ENCODE measurements around the gene ZNF23. TPM values are rescaled to one million over a fixed set of nuclear protein-coding genes. Genes with fewer than 3 reads are reported as not detected.

The ZNF23 gene
- total RNA-seq, 3 donors from 2014 or later (not counting 1 experiment from before 2014, with no cell fraction given) = 7.2 to 8.9 (median 7.8) TPM

- peaks cover 0 to 5% of the 10 kb centered on the region in 2 donors for H3K4me1 Mint-ChIP-seq
- H3K27me3 Mint-ChIP-seq (ENCODE audit: low read depth in 2 of 2) = peaks cover 34 to 37% of the 10 kb centered on the region in 2 donors
- H3K9me3 Mint-ChIP-seq = no peaks in the 10 kb centered on the region
- no peak overlapping the region for H3K27ac ChIP-seq (ENCODE audit: low read length)
- no peaks in the 10 kb centered on the region for H3K9me3 ChIP-seq (ENCODE audit: control insufficient read depth, insufficient read depth, low read length)
- H3K27ac Mint-ChIP-seq = no peak overlapping the region
- no peak for ATAC-seq
- no peaks in the 10 kb centered on the region for H3K4me1 ChIP-seq (ENCODE audit: control insufficient read depth, insufficient read depth, low read length)
- WGBS (ENCODE audit: insufficient coverage) = 52% methylated on average over 5 of the region's 5 CpGs
- no peaks in the 10 kb centered on the region for H3K27me3 ChIP-seq (ENCODE audit: control insufficient read depth, insufficient read depth, low read length)
- H3K4me3 ChIP-seq (ENCODE audit: low read length) = no peak overlapping the region
- no peaks in the 10 kb centered on the region for H3K36me3 Mint-ChIP-seq
- no peaks in the 10 kb centered on the region for H3K36me3 ChIP-seq (ENCODE audit: control insufficient read depth, insufficient read depth, low read length)
- TF ChIP-seq CTCF (IDR thresholded peaks at IDR 0.05) = no peak
- DNase-seq = no peak
- no peak overlapping the region for H3K4me3 Mint-ChIP-seq
- intact Hi-C loops (cut with micrococcal nuclease) = no loop called here
These were observed 55.7 kb downstream of the ZNF23 start for GRCh38 chr16:71406316-71406715.

- intact Hi-C loops (cut with micrococcal nuclease) = no loop called here
- 84% methylated on average over 4 of the region's 4 CpGs for WGBS (ENCODE audit: insufficient coverage)
- H3K9me3 Mint-ChIP-seq = no peaks in the 10 kb centered on the region
- H3K27me3 Mint-ChIP-seq (ENCODE audit: low read depth in 2 of 2) = peaks cover 26 to 42% of the 10 kb centered on the region in 2 donors
- no peak for TF ChIP-seq CTCF (IDR thresholded peaks at IDR 0.05)
- H3K27ac Mint-ChIP-seq = no peak overlapping the region
- H3K9me3 ChIP-seq (ENCODE audit: control insufficient read depth, insufficient read depth, low read length) = no peaks in the 10 kb centered on the region
- no peak overlapping the region for H3K4me3 Mint-ChIP-seq
- no peak overlapping the region for H3K27ac ChIP-seq (ENCODE audit: low read length)
- no peaks in the 10 kb centered on the region for H3K36me3 Mint-ChIP-seq
- H3K4me1 ChIP-seq (ENCODE audit: control insufficient read depth, insufficient read depth, low read length) = no peaks in the 10 kb centered on the region
- H3K4me3 ChIP-seq (ENCODE audit: low read length) = no peak overlapping the region
- no peaks in the 10 kb centered on the region for H3K36me3 ChIP-seq (ENCODE audit: control insufficient read depth, insufficient read depth, low read length)
- H3K4me1 Mint-ChIP-seq = peaks cover 0 to 5% of the 10 kb centered on the region in 2 donors
- DNase-seq (no peak), ATAC-seq (no peak)
- H3K27me3 ChIP-seq (ENCODE audit: control insufficient read depth, insufficient read depth, low read length) = no peaks in the 10 kb centered on the region
These were observed 57.7 kb downstream of the ZNF23 start for GRCh38 chr16:71404364-71404763.

GRCh38 chr16:71402674-71403073 lies 59.4 kb downstream of the ZNF23 start:
- no peak for TF ChIP-seq CTCF (IDR thresholded peaks at IDR 0.05)
- Mint-ChIP-seq H3K4me3 (no peak overlapping the region), H3K9me3 (no peaks in the 10 kb centered on the region), H3K27me3 (ENCODE audit: low read depth in 2 of 2) (peaks cover 14 to 34% of the 10 kb centered on the region in 2 donors), H3K27ac (no peak overlapping the region), H3K4me1 (peaks cover 0 to 5% of the 10 kb centered on the region in 2 donors), H3K36me3 (no peaks in the 10 kb centered on the region)
- 89% methylated on average over 11 of the region's 11 CpGs for WGBS (ENCODE audit: insufficient coverage)
- H3K27ac ChIP-seq (ENCODE audit: low read length) = no peak overlapping the region
- no peak overlapping the region for H3K4me3 ChIP-seq (ENCODE audit: low read length)
- H3K4me1 ChIP-seq (ENCODE audit: control insufficient read depth, insufficient read depth, low read length) = no peaks in the 10 kb centered on the region
- ATAC-seq (no peak), DNase-seq (no peak)
- no peaks in the 10 kb centered on the region for H3K9me3 ChIP-seq (ENCODE audit: control insufficient read depth, insufficient read depth, low read length)
- H3K27me3 ChIP-seq (ENCODE audit: control insufficient read depth, insufficient read depth, low read length) = no peaks in the 10 kb centered on the region
- H3K36me3 ChIP-seq (ENCODE audit: control insufficient read depth, insufficient read depth, low read length) = no peaks in the 10 kb centered on the region
- intact Hi-C loops (cut with micrococcal nuclease) = no loop called here

- no peaks in the 10 kb centered on the region for H3K36me3 Mint-ChIP-seq
- Histone ChIP-seq H3K4me1 (ENCODE audit: control insufficient read depth, insufficient read depth, low read length) (no peaks in the 10 kb centered on the region), H3K9me3 (ENCODE audit: control insufficient read depth, insufficient read depth, low read length) (no peaks in the 10 kb centered on the region), H3K27me3 (ENCODE audit: control insufficient read depth, insufficient read depth, low read length) (no peaks in the 10 kb centered on the region), H3K36me3 (ENCODE audit: control insufficient read depth, insufficient read depth, low read length) (no peaks in the 10 kb centered on the region), H3K27ac (ENCODE audit: low read length) (no peak overlapping the region), H3K4me3 (ENCODE audit: low read length) (no peak overlapping the region)
- no peaks in the 10 kb centered on the region for H3K9me3 Mint-ChIP-seq
- ATAC-seq = no peak
- peaks cover 10 to 27% of the 10 kb centered on the region in 2 donors for H3K27me3 Mint-ChIP-seq (ENCODE audit: low read depth in 2 of 2)
- DNase-seq = no peak
- TF ChIP-seq CTCF (IDR thresholded peaks at IDR 0.05) = no peak
- intact Hi-C loops (cut with micrococcal nuclease) = no loop called here
- H3K27ac Mint-ChIP-seq = no peak overlapping the region
- peaks cover 0 to 5% of the 10 kb centered on the region in 2 donors for H3K4me1 Mint-ChIP-seq
- H3K4me3 Mint-ChIP-seq = no peak overlapping the region
- WGBS (ENCODE audit: insufficient coverage) = 74% methylated on average over 6 of the region's 6 CpGs
These were observed 60.0 kb downstream of the ZNF23 start for GRCh38 chr16:71402007-71402406.
